Upper lobe of left lung (tissue), 4 donors: Measurements from ENCODE around the gene FCAMR.

Experiments
- CTCF ChIP-seq, 6 experiments: fragments of 450-650 bp in 4 of 6; fragments of 200-600 bp in 2 of 6; sonication (generic) in 2 of 6; IDR thresholded peaks; one replicate each; pipeline ENCODE4 v1.5.1; 2016 to 2019; ENCODE audit warnings: antibody characterized with exemption in 6 of 6
- EP300 ChIP-seq, 4 donors: sonication (generic); formaldehyde crosslinking; IDR thresholded peaks; one replicate each; pipeline ENCODE4 v1.5.1; 2017; ENCODE audit warnings: antibody characterized with exemption in 4 of 4, control low read depth in 2 of 4
- POLR2A ChIP-seq, 4 donors: fragments of 450-650 bp; IDR thresholded peaks; one replicate each; pipeline ENCODE4 v1.5.1; 2016 to 2017; ENCODE audit warnings: antibody characterized with exemption in 4 of 4, mild to moderate bottlenecking in 2 of 4
- POLR2AphosphoS5 ChIP-seq, 2 donors: sonication (generic); formaldehyde crosslinking; IDR thresholded peaks; one replicate each; pipeline ENCODE4 v1.5.1; 2017; ENCODE audit warnings: antibody characterized with exemption in 2 of 2

DNA sequence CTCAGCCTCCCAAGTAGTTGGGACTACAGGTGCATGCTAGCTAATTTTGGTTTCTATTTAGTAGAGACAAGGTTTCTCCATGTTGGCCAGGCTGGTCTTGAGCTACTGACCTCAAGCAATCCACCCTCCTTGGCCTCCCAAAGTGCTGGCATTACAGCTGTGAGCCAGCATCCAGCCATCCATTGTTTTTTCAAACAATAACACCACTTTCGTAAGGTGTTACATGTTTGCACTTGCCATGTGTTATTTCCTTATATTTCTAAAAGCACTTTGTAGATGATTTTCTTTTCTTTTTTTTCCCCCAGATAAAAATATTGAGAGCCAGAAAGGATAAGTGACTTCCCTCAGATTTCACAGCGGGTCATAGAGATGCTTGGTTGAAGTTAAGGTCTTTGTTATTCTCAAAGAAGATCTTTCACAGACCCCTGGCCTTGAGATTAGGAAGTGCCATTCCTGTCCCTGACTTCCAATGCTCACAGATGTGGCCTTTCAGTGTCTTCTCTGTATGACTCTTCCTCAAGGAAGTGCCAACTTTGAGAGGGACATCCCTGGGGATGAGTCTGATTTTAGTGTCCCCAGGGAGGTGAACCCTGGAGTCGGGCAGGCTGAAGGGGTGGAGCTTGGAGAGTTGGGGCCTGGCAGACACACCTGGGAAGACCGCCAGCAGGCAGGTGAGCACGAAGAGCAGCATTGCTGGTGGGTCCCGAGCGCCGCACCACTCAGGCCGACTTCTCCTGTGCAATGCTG is 30.2 kb downstream of the FCAMR start:
- no peak for TF ChIP-seq CTCF (IDR thresholded peaks at IDR 0.05)
- TF ChIP-seq POLR2AphosphoS5 (IDR thresholded peaks at IDR 0.05): no peak
- no peak for TF ChIP-seq EP300 (IDR thresholded peaks at IDR 0.05)
- no peak for TF ChIP-seq POLR2A (IDR thresholded peaks at IDR 0.05)
